H1 (cell line): ENCODE data around the gene RAD51B. TPM values are rescaled to one million over a fixed set of nuclear protein-coding genes. Genes with fewer than 3 reads are reported as not detected.

Source experiments
- CTCF ChIA-PET: fragments of 300-600 bp; sonication (Branson Sonifier 250); formaldehyde crosslinking; loops from one replicate; lab custom pipeline; 2021; ENCODE audit not compliant: partially characterized antibody; lab: Charles Lee
- POLR2A ChIA-PET: fragments of 300-600 bp; sonication (Branson Sonifier 250); formaldehyde crosslinking; loops from one replicate; lab custom pipeline; 2021; ENCODE audit warnings: inconsistent platforms; ENCODE audit not compliant: partially characterized antibody; lab: Charles Lee
- DNase-seq, 2 experiments: peaks; one replicate each; pipeline versions ENCODE4 v3.0.0 to v3.0.0-alpha.2; 2010 to 2022; ENCODE audit warnings: low spot score in 2 of 2, low read depth in 1 of 2, mixed read lengths in 1 of 2
- FAIRE-seq: peaks from 2 replicates; lab custom pipeline; 2011; peaks lifted over from hg19 to GRCh38; lab: Jason Lieb, UNC
- H2AFZ ChIP-seq: 2 replicates; pipeline ENCODE4 v1.8.1; 2012; ENCODE audit warnings: low read length, inconsistent platforms
- H2AK5ac ChIP-seq: 2 replicates; pipeline ENCODE4 v1.6.1; 2013; ENCODE audit warnings: low read depth, low read length
- H2BK120ac ChIP-seq: replicated peaks from 2 replicates; pipeline ENCODE3; 2013; ENCODE audit warnings: low read depth, low read length, inconsistent platforms
- H2BK12ac ChIP-seq: 2 replicates; pipeline ENCODE4 v1.6.1; 2013; ENCODE audit warnings: low read depth, low read length
- H2BK15ac ChIP-seq: 2 replicates; pipeline ENCODE4 v1.6.1; 2013; ENCODE audit warnings: low read length
- H2BK20ac ChIP-seq: 2 replicates; pipeline ENCODE4 v1.6.1; 2013; ENCODE audit warnings: low read length
- H2BK5ac ChIP-seq: 2 replicates; pipeline ENCODE4 v1.6.1; 2013; ENCODE audit warnings: low read depth, low read length
- H3K14ac ChIP-seq: 2 replicates; pipeline ENCODE4 v1.6.1; 2013; ENCODE audit warnings: inconsistent platforms; ENCODE audit not compliant: insufficient read length
- H3K18ac ChIP-seq: 2 replicates; pipeline ENCODE4 v1.6.1; 2013; ENCODE audit warnings: low read length; ENCODE audit errors: extremely low read depth
- H3K23ac ChIP-seq: 2 replicates; pipeline ENCODE4 v1.6.1; 2013; ENCODE audit warnings: inconsistent platforms; ENCODE audit not compliant: insufficient read length
- H3K23me2 ChIP-seq: 2 replicates; pipeline ENCODE4 v1.6.1; 2013; ENCODE audit warnings: low read depth, low read length
- H3K27ac ChIP-seq: 2 replicates; pipeline ENCODE4 v1.6.1; 2011; ENCODE audit warnings: low read depth, low read length, inconsistent platforms
- H3K27me3 ChIP-seq, 4 experiments: replicated peaks in 1 of 4; 1 replicate in 1 of 4; 2 replicates in 3 of 4; pipeline versions ENCODE4 v1.6.1 to v1.8.1; 2011 to 2013; ENCODE audit warnings: low read length in 3 of 4, mild to moderate bottlenecking in 3 of 4, inconsistent platforms in 2 of 4, mixed read lengths in 2 of 4, moderate library complexity in 1 of 4; ENCODE audit not compliant: control insufficient read depth in 3 of 4, insufficient read depth in 3 of 4; ENCODE audit errors: extremely low read depth in 1 of 4
- H3K36me3 ChIP-seq, 4 experiments: 2 replicates each; pipeline versions ENCODE4 v1.6.1 to v1.8.1; 2011 to 2013; ENCODE audit warnings: mild to moderate bottlenecking in 4 of 4, low read length in 3 of 4, moderate library complexity in 2 of 4, control low read depth in 1 of 4, inconsistent platforms in 1 of 4; ENCODE audit not compliant: insufficient read depth in 4 of 4, control insufficient read depth in 2 of 4
- H3K4ac ChIP-seq: replicated peaks from 2 replicates; pipeline ENCODE3; 2013; ENCODE audit warnings: low read length, low read depth, mixed read lengths, inconsistent platforms; ENCODE audit not compliant: insufficient read length
- H3K4me1 ChIP-seq, 4 experiments: replicated peaks in 1 of 4; 1 replicate in 1 of 4; 2 replicates in 3 of 4; pipeline versions ENCODE4 v1.6.1 to v1.8.1; 2011 to 2013; ENCODE audit warnings: low read length in 3 of 4, inconsistent platforms in 2 of 4, mixed read lengths in 1 of 4; ENCODE audit not compliant: insufficient read depth in 4 of 4, control insufficient read depth in 3 of 4
- H3K4me2 ChIP-seq, 2 experiments: 2 replicates each; pipeline versions ENCODE4 v1.6.1 to v1.8.1; 2011 to 2013; ENCODE audit warnings: low read depth in 2 of 2, low read length in 2 of 2, control low read depth in 1 of 2, inconsistent platforms in 1 of 2, mild to moderate bottlenecking in 1 of 2; ENCODE audit not compliant: insufficient read depth in 1 of 2
- H3K4me3 ChIP-seq, 4 experiments: fragments of 200-600, 300-600 bp in 1 of 4; sonication (generic), shearing (Covaris generic), sonication (Bioruptor Twin) in 1 of 4; 2 replicates each; pipeline versions ENCODE4 v1.5.1 to v1.8.1; 2011 to 2016; ENCODE audit warnings: low read length in 4 of 4, low read depth in 3 of 4, control low read depth in 2 of 4, inconsistent platforms in 2 of 4, mild to moderate bottlenecking in 2 of 4, mixed read lengths in 1 of 4, moderate library complexity in 1 of 4; ENCODE audit not compliant: insufficient read depth in 2 of 4; ENCODE audit errors: extremely low read depth in 1 of 4
- H3K56ac ChIP-seq: replicated peaks from 2 replicates; pipeline ENCODE3; 2013; ENCODE audit warnings: low read depth, mild to moderate bottlenecking, mixed read lengths, low read length, inconsistent platforms; ENCODE audit not compliant: insufficient read length
- H3K79me1 ChIP-seq: 2 replicates; pipeline ENCODE4 v1.6.1; 2013; ENCODE audit warnings: low read depth, low read length, control low read depth
- H3K79me2 ChIP-seq, 2 experiments: 2 replicates each; pipeline versions ENCODE4 v1.6.1 to v1.8.1; 2012 to 2013; ENCODE audit warnings: low read length in 2 of 2, mild to moderate bottlenecking in 2 of 2, inconsistent platforms in 1 of 2; ENCODE audit not compliant: insufficient read depth in 2 of 2, control insufficient read depth in 1 of 2
- H3K9ac ChIP-seq, 4 experiments: replicated peaks in 1 of 4; 1 replicate in 1 of 4; 2 replicates in 3 of 4; pipeline versions ENCODE4 v1.6.1 to v1.8.1; 2011 to 2013; ENCODE audit warnings: low read depth in 3 of 4, low read length in 3 of 4, control low read depth in 2 of 4, mild to moderate bottlenecking in 2 of 4, moderate library complexity in 2 of 4, inconsistent platforms in 1 of 4; ENCODE audit errors: extremely low read depth in 1 of 4
- H3K9me3 ChIP-seq, 2 experiments: 2 replicates each; pipeline versions ENCODE4 v1.6.1 to v1.8.1; 2012 to 2013; ENCODE audit warnings: mild to moderate bottlenecking in 2 of 2, moderate library complexity in 2 of 2, control low read depth in 1 of 2, inconsistent platforms in 1 of 2, low read depth in 1 of 2, low read length in 1 of 2, mixed read lengths in 1 of 2; ENCODE audit not compliant: insufficient read depth in 2 of 2
- H4K20me1 ChIP-seq, 2 experiments: replicated peaks in 1 of 2; 2 replicates each; pipeline versions ENCODE3 to v1.8.1; 2011 to 2013; ENCODE audit warnings: inconsistent platforms in 2 of 2, low read length in 2 of 2, mild to moderate bottlenecking in 1 of 2; ENCODE audit not compliant: insufficient read depth in 2 of 2, control insufficient read depth in 1 of 2
- H4K5ac ChIP-seq: 2 replicates; pipeline ENCODE4 v1.6.1; 2013; ENCODE audit warnings: low read length, low read depth, mixed read lengths, inconsistent platforms; ENCODE audit not compliant: insufficient read length
- H4K8ac ChIP-seq: 2 replicates; pipeline ENCODE4 v1.8.0; 2013; ENCODE audit warnings: mild to moderate bottlenecking, moderate library complexity, low read length, inconsistent platforms; ENCODE audit not compliant: insufficient read depth; ENCODE audit errors: extremely low read depth
- H4K91ac ChIP-seq: replicated peaks from 2 replicates; pipeline ENCODE3; 2013; ENCODE audit warnings: low read length, mixed read lengths, inconsistent platforms; ENCODE audit not compliant: insufficient read length
- CREB1 ChIP-seq: IDR thresholded peaks from 2 replicates; pipeline ENCODE4 v1.6.1; 2012; ENCODE audit warnings: inconsistent platforms
- KDM4A ChIP-seq: IDR thresholded peaks from one replicate; pipeline ENCODE4 v1.7.1; 2012; ENCODE audit warnings: low read depth, mild to moderate bottlenecking, moderate library complexity, low read length, inconsistent platforms; ENCODE audit not compliant: severe bottlenecking
- KDM5A ChIP-seq: fragments of 200-600 bp; IDR thresholded peaks from 2 replicates; pipeline ENCODE4 v1.7.1; 2012; ENCODE audit warnings: mild to moderate bottlenecking, low read length, inconsistent platforms, mixed read lengths
- MAFK ChIP-seq: IDR thresholded peaks from 2 replicates; pipeline ENCODE4 v1.6.1; 2012; ENCODE audit warnings: low read depth, mild to moderate bottlenecking, improper control_type of control experiment, low read length
- NANOG ChIP-seq: IDR thresholded peaks from 2 replicates; pipeline ENCODE4 v1.6.1; 2011; ENCODE audit warnings: low read length, low read depth, mild to moderate bottlenecking, inconsistent platforms; ENCODE audit not compliant: insufficient read depth, poor library complexity, severe bottlenecking
- NRF1 ChIP-seq: IDR thresholded peaks from 2 replicates; pipeline ENCODE4 v1.6.1; 2011; ENCODE audit warnings: mild to moderate bottlenecking, low read depth, low read length, improper control_type of control experiment
- RAD21 ChIP-seq, 2 experiments: IDR thresholded peaks in 1 of 2; conservative IDR thresholded peaks in 1 of 2; 2 replicates each; pipeline ENCODE4 v1.6.1; 2011; ENCODE audit warnings: low read depth in 2 of 2, low read length in 2 of 2, improper control_type of control experiment in 1 of 2, inconsistent platforms in 1 of 2, mild to moderate bottlenecking in 1 of 2, moderate library complexity in 1 of 2
- RNF2 ChIP-seq: fragments of 200-900, 300-1000 bp; sonication (generic); IDR thresholded peaks from 2 replicates; pipeline ENCODE4 v1.7.1; 2016; ENCODE audit warnings: borderline replicate concordance, low read depth, mild to moderate bottlenecking, antibody characterized with exemption, low read length; ENCODE audit not compliant: poor library complexity, severe bottlenecking; ENCODE audit errors: missing control alignments
- SIRT6 ChIP-seq: IDR thresholded peaks from one replicate; pipeline ENCODE4 v1.7.1; 2012; ENCODE audit warnings: low read length, inconsistent platforms
- SP2 ChIP-seq: IDR thresholded peaks from 2 replicates; pipeline ENCODE4 v1.6.1; 2012; ENCODE audit warnings: mild to moderate bottlenecking, low read length, inconsistent platforms
- TEAD4 ChIP-seq: IDR thresholded peaks from 2 replicates; pipeline ENCODE4 v1.6.1; 2012; ENCODE audit warnings: low read depth, low read length, inconsistent platforms, mixed read lengths
- ZNF274 ChIP-seq: IDR thresholded peaks from 2 replicates; pipeline ENCODE4 v1.7.0; 2012; ENCODE audit warnings: low read length, borderline replicate concordance; ENCODE audit errors: extremely low read depth
- WGBS, 2 experiments: shearing (Covaris generic) in 1 of 2; methylation state at CpG; one replicate each; pipeline versions ENCODE4 v1.1.6 to v1.1.7; 2013 to 2015; ENCODE audit warnings: low lambda C conversion rate in 2 of 2, mixed read lengths in 2 of 2, inconsistent platforms in 1 of 2, low coverage in 1 of 2, missing lambda C conversion rate in 1 of 2; ENCODE audit not compliant: insufficient replicate concordance in 2 of 2, insufficient coverage in 1 of 2, insufficient read length in 1 of 2; ENCODE audit errors: extremely low coverage in 1 of 2, missing lambda C conversion rate in 1 of 2; 5-methylcytosine and 5-hydroxymethylcytosine counted together
- polyA plus RNA-seq, 7 experiments: library from polyadenylated mRNA; depleted of rRNA in 3 of 7; stranded (reverse) in 5 of 7; unstranded in 2 of 7; fragments of >200 nt in 5 of 7; fragments of 200-250 nt in 2 of 7; gene quantifications; 1 replicate in 5 of 7; 2 replicates in 1 of 7; 4 replicates in 1 of 7; pipeline versions ENCODE4 v1.2.1 to v1.2.3, GENCODE V29; 2011 to 2013; ENCODE audit warnings: missing spikeins in 2 of 7, mixed read lengths in 2 of 7
- total RNA-seq: library from RNA; stranded (reverse); fragmentation: NEBNext Ultra II Directional; extraction: Animal tissue kit (Norgen Biotek cat#: 25700); gene quantifications from 2 replicates; pipeline ENCODE4 v1.2.1, GENCODE V29; 2021

RAD51B gene
- total and polyA plus RNA-seq, 2 of the 8 experiments (the other 6 are each of a cell fraction or from before 2014, with no cell fraction given): 3.9 to 14.9 TPM

- no peak overlapping the region for H2BK15ac ChIP-seq
- H3K27me3 ChIP-seq: no peaks in the 10 kb centered on the region
- no peak overlapping the region for H3K14ac ChIP-seq
- H4K91ac ChIP-seq: no peak overlapping the region
- H3K23me2 ChIP-seq: no peaks in the 10 kb centered on the region; the same call in 1 of the 2 replicates
- H3K4me3 ChIP-seq: no peak overlapping the region
- no peak for FAIRE-seq
- no peak overlapping the region for H3K4me2 ChIP-seq
- POLR2A ChIA-PET: no interaction called here
- no peak overlapping the region for H3K18ac ChIP-seq
- peaks cover 0 to 3% (median 0%) of the 10 kb centered on the region in 4 experiments; a peak in 1 of 7 replicates for H3K4me1 ChIP-seq
- H4K20me1 ChIP-seq: no peaks in the 10 kb centered on the region
- H3K36me3 ChIP-seq: no peaks in the 10 kb centered on the region
- H4K8ac ChIP-seq: no peak overlapping the region
- H2AK5ac ChIP-seq: no peak overlapping the region
- H3K4ac ChIP-seq: no peak overlapping the region
- H2AFZ ChIP-seq: no peak overlapping the region
- H3K79me1 ChIP-seq: no peaks in the 10 kb centered on the region
- no peaks in the 10 kb centered on the region for H3K79me2 ChIP-seq
- no peak overlapping the region for H2BK20ac ChIP-seq
- no peak overlapping the region for H2BK12ac ChIP-seq
- no peak overlapping the region for H3K27ac ChIP-seq
- CTCF ChIA-PET: interaction anchor here (0.6 kb wide), 1 partner anchor 38 kb away, joined by 3 read pairs; no protein-coding TSS in a partner anchor
- H4K5ac ChIP-seq: no peak overlapping the region
- H3K9ac ChIP-seq: no peak overlapping the region
- H2BK5ac ChIP-seq: no peak overlapping the region
- WGBS, 2 experiments: 82% methylated on average over 2 of the region's 2 CpGs; no CpG with 5 or more reads in 1 of the 2 experiments
- no peak overlapping the region for H3K56ac ChIP-seq
- H2BK120ac ChIP-seq: no peak overlapping the region
- no peak overlapping the region for H3K23ac ChIP-seq
- no peaks in the 10 kb centered on the region for H3K9me3 ChIP-seq
- no peak for DNase-seq
- TF ChIP-seq RNF2: no peak
- no peak for TF ChIP-seq KDM4A
- TF ChIP-seq SIRT6: no peak
- no peak for TF ChIP-seq RAD21 (IDR thresholded peaks at IDR 0.05 in 1 of 2, conservative IDR thresholded peaks at IDR 0.05 in 1 of 2; ENCODE audit: low read depth in 2 of 2, low read length in 2 of 2)
- no peak for TF ChIP-seq ZNF274
- TF ChIP-seq NRF1: no peak
- TF ChIP-seq NANOG: no peak
- TF ChIP-seq TEAD4: no peak
- TF ChIP-seq MAFK: no peak
- TF ChIP-seq SP2: no peak
- no peak for TF ChIP-seq CREB1
- TF ChIP-seq KDM5A: no peak
Observed at GRCh38 chr14:68127166-68127565, 307.6 kb downstream of the RAD51B start.
